GM12875 (cell line): Measurements from ENCODE around the gene LZTR1.

Source experiments
- H3K4me3 ChIP-seq: one replicate; pipeline ENCODE4 v1.5.1; 2011; ENCODE audit warnings: low read depth, low read length, control low read depth
- TF ChIP-seq, protein P1 (sequence below): IDR thresholded peaks from 2 replicates; pipeline ENCODE4 v1.5.1; 2011; ENCODE audit warnings: low read depth, mild to moderate bottlenecking, control low read depth, inconsistent platforms, low read length, moderate library complexity, borderline replicate concordance; ENCODE audit not compliant: insufficient read depth

LZTR1 gene

DNA sequence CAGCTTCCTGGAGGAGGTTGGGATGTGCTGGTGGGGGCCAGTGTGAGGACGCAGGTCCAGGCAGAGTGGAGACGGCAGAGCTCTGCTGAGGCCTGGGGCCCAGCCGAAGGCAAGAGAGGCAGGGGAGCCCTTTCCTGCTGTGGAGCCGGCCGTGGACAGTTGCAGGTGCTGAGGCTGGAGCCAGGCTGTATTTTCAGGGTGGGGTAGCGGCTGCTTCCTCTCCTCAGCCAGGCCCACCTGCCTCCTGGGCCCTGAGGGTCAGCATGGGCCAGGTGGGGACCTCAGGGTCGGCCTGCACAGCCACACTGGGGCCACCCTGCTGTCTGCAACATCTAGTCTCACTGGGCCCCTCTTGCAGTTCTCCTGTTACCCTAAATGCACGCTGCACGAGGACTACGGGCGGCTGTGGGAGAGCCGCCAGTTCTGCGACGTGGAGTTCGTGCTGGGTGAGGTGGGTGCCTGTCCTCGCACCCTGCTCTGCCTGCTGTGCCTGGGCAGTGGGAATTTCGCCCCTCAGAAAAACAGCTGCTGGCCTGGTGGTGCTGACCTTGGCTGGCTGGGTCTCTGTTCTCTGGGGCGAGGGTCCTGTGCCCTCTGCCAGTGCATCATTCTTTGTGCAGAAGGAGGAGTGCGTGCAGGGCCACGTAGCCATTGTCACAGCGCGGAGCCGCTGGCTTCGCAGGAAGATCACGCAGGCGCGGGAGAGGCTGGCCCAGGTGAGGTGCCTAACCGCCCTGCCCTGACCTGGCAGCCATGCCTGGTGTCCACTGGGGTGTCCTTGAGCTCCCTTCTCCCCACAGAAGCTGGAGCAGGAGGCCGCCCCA is 11.4 kb downstream of the LZTR1 start:
- no peak overlapping the region for H3K4me3 ChIP-seq
- TF ChIP-seq, protein P1, sequence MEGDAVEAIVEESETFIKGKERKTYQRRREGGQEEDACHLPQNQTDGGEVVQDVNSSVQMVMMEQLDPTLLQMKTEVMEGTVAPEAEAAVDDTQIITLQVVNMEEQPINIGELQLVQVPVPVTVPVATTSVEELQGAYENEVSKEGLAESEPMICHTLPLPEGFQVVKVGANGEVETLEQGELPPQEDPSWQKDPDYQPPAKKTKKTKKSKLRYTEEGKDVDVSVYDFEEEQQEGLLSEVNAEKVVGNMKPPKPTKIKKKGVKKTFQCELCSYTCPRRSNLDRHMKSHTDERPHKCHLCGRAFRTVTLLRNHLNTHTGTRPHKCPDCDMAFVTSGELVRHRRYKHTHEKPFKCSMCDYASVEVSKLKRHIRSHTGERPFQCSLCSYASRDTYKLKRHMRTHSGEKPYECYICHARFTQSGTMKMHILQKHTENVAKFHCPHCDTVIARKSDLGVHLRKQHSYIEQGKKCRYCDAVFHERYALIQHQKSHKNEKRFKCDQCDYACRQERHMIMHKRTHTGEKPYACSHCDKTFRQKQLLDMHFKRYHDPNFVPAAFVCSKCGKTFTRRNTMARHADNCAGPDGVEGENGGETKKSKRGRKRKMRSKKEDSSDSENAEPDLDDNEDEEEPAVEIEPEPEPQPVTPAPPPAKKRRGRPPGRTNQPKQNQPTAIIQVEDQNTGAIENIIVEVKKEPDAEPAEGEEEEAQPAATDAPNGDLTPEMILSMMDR: no peak

DNA sequence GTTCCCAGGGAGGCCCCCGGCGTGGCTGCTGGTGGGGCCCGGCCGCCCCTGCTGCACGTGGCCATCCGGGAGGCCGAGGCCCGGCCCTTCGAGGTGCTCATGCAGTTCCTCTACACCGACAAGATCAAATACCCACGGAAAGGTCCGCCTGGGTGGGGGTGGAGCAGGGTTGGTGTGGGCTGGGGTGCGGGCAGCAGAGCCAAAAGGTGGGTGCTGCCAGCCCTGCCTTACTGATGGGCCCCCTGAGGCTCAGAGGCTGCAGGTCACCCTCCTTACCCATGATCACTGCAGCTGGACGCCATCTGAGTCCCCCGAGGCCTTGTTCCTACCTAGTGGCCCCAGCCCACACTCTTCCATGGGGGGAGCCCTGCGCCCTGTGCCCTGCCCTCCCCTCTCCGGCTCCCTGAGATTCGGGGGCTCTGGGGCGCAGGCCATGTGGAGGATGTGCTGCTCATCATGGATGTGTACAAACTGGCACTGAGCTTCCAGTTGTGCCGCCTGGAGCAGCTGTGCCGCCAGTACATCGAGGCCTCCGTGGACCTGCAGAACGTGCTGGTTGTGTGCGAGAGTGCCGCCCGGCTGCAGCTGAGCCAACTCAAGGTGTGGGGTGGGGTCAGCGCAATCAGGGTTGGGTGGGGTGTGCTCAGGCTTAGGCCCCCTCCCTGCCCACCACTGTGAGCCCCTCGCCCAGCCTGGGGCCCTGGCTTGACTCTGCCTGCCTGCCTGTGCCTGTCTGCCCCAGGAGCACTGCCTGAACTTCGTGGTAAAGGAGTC is 12.2 kb downstream of the LZTR1 start:
- TF ChIP-seq, protein P1: no peak
- no peak overlapping the region for H3K4me3 ChIP-seq

DNA sequence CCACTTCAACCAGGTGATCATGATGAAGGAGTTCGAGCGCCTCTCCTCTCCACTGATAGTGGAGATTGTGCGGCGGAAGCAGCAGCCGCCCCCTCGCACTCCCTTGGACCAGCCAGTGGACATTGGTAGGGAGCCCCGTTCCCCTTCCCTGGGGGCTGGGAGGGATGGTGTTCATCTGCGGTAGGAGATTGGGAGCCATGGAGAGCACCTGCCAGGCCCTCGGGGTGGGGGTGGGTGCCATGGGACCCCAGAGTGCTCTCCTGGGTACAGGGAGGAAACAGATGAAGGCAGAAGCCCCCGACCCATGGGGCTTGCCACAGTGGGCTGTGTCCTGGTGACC is 12.8 kb downstream of the LZTR1 start:
- TF ChIP-seq, protein P1: no peak
- no peak overlapping the region for H3K4me3 ChIP-seq

DNA sequence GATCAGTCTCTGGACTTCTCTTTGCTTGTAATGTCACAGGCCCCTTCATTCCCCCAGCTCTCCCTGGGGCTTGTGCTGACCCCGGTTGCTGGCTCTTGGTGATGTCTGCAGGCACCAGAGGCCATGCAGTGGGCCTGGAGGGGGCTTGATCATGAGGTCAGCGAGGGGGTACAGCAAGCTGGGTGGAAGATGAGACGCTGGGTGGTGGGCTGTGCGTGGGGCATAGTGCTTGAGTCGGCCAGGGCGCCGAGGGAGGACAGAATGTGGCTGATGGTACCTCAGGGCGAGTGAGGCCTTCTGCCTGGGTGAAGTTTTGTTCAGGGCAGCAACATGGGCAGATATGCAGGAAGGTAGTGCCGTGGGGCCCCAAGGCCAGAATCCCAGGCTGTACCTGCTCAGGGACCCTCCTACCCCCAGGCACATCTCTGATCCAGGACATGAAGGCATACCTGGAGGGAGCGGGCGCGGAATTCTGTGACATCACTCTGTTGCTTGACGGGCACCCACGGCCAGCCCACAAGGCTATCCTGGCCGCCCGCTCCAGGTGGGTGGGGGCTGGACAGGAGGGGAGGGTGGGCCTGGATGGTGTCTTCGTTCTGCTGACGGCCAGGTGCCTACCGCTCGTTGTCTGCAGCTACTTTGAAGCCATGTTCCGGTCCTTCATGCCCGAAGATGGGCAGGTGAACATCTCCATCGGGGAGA is 13.4 kb downstream of the LZTR1 start:
- no peak overlapping the region for H3K4me3 ChIP-seq
- TF ChIP-seq, protein P1: no peak

DNA sequence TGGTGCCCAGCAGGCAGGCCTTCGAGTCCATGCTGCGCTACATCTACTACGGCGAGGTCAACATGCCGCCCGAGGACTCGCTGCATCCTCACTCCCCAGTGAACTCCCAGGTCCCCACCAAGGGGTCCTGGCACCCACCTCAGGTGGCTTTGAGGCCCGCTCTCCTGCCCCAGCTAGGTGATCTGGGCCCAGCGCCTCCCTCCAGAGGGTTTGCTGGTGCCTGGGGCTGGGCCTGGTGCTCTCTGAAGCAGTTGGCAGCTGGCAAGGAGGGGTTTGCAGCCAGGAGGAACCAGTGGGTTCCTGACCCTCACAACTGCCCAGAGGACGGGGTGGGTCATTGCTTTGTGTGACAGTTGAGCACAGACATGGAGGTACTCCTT is 13.9 kb downstream of the LZTR1 start:
- TF ChIP-seq, protein P1: no peak
- H3K4me3 ChIP-seq: no peak overlapping the region

DNA sequence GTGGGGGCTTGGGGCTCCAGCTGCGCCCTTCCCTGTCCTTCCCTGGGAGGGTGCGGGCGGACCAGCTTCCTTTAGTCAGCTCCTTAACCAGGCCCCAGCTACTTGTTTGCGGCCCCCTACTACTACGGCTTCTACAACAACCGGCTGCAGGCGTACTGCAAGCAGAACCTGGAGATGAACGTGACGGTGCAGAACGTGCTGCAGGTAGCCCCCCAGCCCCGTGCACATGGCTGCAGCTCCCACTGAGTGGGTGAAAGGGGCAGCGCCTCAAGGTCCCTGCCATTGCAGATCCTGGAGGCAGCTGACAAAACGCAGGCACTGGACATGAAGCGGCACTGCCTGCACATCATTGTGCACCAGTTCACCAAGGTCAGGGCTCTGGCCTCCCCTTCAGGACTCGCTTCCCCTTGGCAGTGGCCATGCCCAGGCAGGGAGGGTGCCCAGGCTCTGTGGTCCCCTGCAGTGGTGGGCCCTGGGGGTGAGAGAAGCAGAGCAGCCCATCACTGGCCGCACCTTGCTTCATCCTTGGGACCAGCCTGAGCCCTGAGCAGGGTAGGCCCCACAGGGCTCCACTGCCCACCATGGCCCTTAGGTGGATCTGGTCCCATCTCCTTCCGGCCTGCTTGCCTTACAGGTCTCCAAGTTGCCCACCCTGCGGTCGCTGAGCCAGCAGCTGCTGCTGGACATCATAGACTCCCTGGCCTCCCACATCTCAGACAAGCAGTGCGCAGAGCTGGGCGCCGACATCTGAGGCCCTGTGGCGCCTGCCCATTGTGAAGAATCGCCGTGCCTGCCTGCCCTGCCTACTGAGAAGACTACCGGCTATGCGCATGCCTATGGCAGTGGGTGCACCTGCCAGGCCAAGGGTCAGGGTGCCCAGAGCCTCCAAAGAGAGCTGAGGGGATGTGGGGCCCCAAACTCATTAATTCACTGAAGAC is 14.8 kb downstream of the LZTR1 start:
- TF ChIP-seq, protein P1: no peak

More for the DNA sequence above, 14.8 kb downstream of the LZTR1 start:
- H3K4me3 ChIP-seq: no peak overlapping the region
